BJ (cell line): ENCODE results near the gene LTK. TPM values are rescaled to one million over a fixed set of nuclear protein-coding genes. Genes with fewer than 3 reads are reported as not detected.
A peak's percentile ranks its signal among the peaks of the same experiment; 100 is the strongest.

ENCODE experiments used
- CTCF ChIA-PET: fragments of 350-600 bp; formaldehyde crosslinking; extraction: SDS; loops from one replicate; lab custom pipeline; 2021; ENCODE audit warnings: antibody characterized with exemption, inconsistent platforms; lab: Yijun Ruan, JAX
- POLR2A ChIA-PET: fragments of 300-600 bp; sonication (Branson Sonifier 250); formaldehyde crosslinking; extraction: SDS; loops from one replicate; lab custom pipeline; 2021; ENCODE audit warnings: antibody characterized with exemption; lab: Charles Lee
- DNase-seq: peaks from one replicate; pipeline ENCODE4 v3.0.0-alpha.2; 2011; ENCODE audit warnings: low read depth
- H3K27me3 ChIP-seq: 2 replicates; pipeline ENCODE4 v1.6.0; 2011; ENCODE audit warnings: low read length; ENCODE audit not compliant: control insufficient read depth, insufficient read depth
- H3K36me3 ChIP-seq: 2 replicates; pipeline ENCODE4 v1.5.1; 2011; ENCODE audit warnings: low read length; ENCODE audit not compliant: control insufficient read depth, insufficient read depth
- H3K4me3 ChIP-seq: 2 replicates; pipeline ENCODE4 v1.5.1; 2011; ENCODE audit warnings: low read depth, mild to moderate bottlenecking, control low read depth, low read length
- polyA plus RNA-seq: library from polyadenylated mRNA; depleted of rRNA; stranded (reverse); fragments of >200 nt; gene quantifications from 2 replicates; pipeline ENCODE4 v1.2.3, GENCODE V29; 2011
- TF ChIP-seq, protein P1 (sequence below): IDR thresholded peaks from 2 replicates; pipeline ENCODE4 v1.5.1; 2011; ENCODE audit warnings: low read depth, mild to moderate bottlenecking, control low read depth, inconsistent platforms, low read length, moderate library complexity; ENCODE audit not compliant: insufficient read depth

Gene LTK
- polyA plus RNA-seq, 1 experiment = 0.11 TPM

DNA sequence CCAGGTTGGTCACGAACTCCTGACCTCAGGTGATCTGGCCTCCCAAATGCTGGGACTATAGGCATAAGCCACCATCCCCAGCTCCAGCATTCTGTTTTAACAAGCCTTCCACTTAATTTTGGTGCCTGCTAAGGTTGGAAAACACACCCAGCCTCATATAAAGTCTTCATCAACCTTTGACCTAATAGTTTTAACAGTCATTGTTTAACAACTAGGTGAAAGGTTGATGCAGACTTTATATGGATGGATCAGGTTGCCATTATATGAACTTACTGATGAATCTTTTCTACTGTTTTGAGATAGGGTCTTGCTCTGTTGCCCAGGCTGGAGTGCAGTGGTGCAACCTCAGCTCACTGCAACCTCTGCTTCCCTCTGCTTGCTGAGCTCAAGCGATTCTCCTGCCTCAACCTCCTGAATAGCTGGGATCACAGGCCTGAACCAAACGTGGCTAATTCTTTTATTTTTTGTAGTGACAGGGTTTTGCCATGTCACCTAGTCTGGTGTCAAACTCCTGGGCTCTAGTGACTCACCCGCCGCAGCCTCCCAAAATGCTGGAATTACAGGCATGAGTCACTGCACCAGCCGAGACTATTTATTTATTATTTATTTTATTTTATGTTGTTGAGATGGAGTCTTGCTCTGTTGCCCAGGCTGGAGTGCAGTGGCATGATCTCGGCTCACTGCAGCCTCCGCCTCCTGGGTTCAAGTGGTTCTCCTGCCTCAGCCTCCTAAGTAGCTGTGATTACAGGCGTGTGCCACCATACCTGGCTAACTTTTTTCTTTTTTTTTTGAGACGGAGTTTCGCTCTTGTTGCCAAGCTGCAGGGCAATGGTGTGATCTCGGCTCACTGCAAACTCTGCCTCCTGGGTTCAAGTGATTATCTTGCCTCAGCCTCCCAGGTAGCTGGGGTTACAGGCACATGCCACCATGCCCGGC, 33.5 kb upstream of the LTK start:
- no peaks in the 10 kb centered on the region for H3K27me3 ChIP-seq
- DNase-seq = peak; percentile 31
- no peak overlapping the region for H3K4me3 ChIP-seq
- no peaks in the 10 kb centered on the region for H3K36me3 ChIP-seq
- TF ChIP-seq, protein P1, sequence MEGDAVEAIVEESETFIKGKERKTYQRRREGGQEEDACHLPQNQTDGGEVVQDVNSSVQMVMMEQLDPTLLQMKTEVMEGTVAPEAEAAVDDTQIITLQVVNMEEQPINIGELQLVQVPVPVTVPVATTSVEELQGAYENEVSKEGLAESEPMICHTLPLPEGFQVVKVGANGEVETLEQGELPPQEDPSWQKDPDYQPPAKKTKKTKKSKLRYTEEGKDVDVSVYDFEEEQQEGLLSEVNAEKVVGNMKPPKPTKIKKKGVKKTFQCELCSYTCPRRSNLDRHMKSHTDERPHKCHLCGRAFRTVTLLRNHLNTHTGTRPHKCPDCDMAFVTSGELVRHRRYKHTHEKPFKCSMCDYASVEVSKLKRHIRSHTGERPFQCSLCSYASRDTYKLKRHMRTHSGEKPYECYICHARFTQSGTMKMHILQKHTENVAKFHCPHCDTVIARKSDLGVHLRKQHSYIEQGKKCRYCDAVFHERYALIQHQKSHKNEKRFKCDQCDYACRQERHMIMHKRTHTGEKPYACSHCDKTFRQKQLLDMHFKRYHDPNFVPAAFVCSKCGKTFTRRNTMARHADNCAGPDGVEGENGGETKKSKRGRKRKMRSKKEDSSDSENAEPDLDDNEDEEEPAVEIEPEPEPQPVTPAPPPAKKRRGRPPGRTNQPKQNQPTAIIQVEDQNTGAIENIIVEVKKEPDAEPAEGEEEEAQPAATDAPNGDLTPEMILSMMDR = no peak
- POLR2A ChIA-PET = no interaction called here
- CTCF ChIA-PET = interaction anchor here (1.1 to 1.2 kb wide), 2 partner anchors 11 to 38 kb away, joined by 3 read pairs; no protein-coding TSS in a partner anchor

DNA sequence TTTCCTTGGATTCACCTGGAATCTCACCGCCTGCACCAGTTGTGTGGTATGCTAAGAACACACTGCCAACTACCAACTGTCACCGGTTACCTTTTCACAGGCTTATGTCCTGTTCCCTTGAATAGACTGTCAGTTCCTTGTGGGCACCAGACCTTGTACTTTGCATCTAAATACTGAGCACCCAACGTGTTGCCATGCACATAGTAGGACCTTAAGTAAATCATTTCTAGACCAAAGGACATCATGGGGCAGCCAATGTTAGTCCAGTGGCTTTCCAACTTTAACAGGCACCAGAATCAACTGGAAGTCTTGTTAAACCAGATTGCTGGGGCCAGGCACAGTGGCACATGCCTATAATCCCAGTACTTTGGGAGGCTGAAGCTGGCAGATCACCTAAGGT, 31.6 kb upstream of the LTK start:
- POLR2A ChIA-PET = interaction anchor here (1.0 kb wide), 1 partner anchor 23 kb away, joined by 9 read pairs; no protein-coding TSS in a partner anchor
- no peak overlapping the region for H3K4me3 ChIP-seq
- no peaks in the 10 kb centered on the region for H3K27me3 ChIP-seq
- H3K36me3 ChIP-seq = no peaks in the 10 kb centered on the region
- no peak for DNase-seq
- CTCF ChIA-PET = interaction anchor here (2.4 kb wide), 1 partner anchor 12 kb away, joined by 12 read pairs; no protein-coding TSS in a partner anchor
- TF ChIP-seq, protein P1 = no peak

DNA sequence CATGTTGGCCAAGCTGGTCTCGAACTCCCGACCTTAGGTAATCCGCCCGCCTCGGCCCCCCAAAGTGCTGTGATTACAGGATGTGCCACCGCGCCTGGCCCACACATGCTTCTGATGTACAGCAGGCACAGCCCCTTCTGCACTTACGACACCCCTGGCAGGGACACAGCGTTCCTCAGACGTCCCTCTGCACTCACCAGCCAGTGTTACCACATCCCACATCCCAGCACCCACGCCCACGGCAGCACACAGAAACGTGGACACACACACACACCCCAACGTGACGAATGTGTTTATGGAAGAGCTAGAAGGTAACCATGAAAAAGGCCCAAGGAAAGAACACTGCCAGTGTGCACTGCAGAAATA, 31.0 kb upstream of the LTK start:
- Histone ChIP-seq H3K36me3 (no peaks in the 10 kb centered on the region), H3K4me3 (peak overlapping the region; percentile 69; the same call in 1 of the 2 replicates), H3K27me3 (no peaks in the 10 kb centered on the region)
- POLR2A ChIA-PET = interaction anchor here (1.0 kb wide), 1 partner anchor 24 kb away, joined by 9 read pairs; no protein-coding TSS in a partner anchor
- CTCF ChIA-PET = interaction anchor here (2.4 kb wide), 1 partner anchor 13 kb away, joined by 12 read pairs; no protein-coding TSS in a partner anchor
- DNase-seq = peak; percentile 34
- TF ChIP-seq, protein P1 = no peak

DNA sequence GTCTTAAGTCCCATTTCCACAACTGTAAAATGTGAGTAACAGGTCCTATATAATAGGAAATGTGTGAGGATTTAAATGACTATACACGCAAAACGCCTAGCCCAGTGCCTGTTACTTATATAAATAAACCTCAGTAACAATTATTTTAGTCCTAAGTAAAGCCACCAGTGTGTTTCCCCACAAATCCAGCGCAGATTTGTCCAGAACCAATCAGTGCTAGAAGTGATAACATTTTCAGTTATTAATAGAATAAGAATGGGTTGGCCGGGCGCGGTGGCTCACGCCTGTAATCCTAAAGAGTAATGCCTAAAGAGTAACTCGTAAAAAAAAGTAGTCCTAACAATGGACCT, 29.9 kb upstream of the LTK start:
- ChIA-PET POLR2A (interaction anchor here (0.7 kb wide), 2 partner anchors 122 to 161 kb away, joined by 15 to 18 read pairs; no protein-coding TSS in a partner anchor), CTCF (interaction anchor here (0.8 to 2.4 kb wide), 2 partner anchors 14 to 23 kb away, joined by 3 to 12 read pairs; no protein-coding TSS in a partner anchor)
- Histone ChIP-seq H3K36me3 (no peaks in the 10 kb centered on the region), H3K27me3 (no peaks in the 10 kb centered on the region), H3K4me3 (peak overlapping the region; percentile 69)
- TF ChIP-seq, protein P1 = no peak
- no peak for DNase-seq

DNA sequence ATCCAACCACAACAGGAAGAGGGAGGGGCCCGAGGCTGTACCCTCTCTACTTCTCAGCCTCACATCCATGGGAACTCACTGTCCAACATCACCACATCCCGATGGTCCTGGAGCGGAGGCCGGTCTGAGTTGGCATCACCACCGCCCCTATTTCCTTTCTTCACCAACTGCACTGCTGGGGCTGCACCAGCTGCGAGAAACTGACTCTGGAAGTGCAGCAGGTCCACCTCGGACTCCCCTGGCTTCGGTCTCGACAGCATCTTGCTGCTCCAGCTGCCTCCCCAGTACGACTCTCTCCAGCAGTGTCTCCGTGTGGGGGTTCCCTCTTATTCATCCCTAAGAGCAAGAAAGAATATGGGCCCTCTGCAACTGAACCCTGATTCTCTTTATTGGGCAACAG, 23.2 kb upstream of the LTK start:
- ChIA-PET CTCF (no interaction called here), POLR2A (no interaction called here)
- no peak for DNase-seq
- TF ChIP-seq, protein P1 = no peak
- Histone ChIP-seq H3K27me3 (no peaks in the 10 kb centered on the region), H3K4me3 (no peak overlapping the region), H3K36me3 (peaks cover 14% of the 10 kb centered on the region)
